Measurements from ENCODE around the gene SMAD7.

- no peak for TF ChIP-seq CTCF (conservative IDR thresholded peaks at IDR 0.05; ENCODE audit: low read depth in 2 of 2)
- TF ChIP-seq POLR2AphosphoS5 (IDR thresholded peaks at IDR 0.05; ENCODE audit: low read depth) = no peak
- TF ChIP-seq EZH2 (IDR thresholded peaks at IDR 0.05; ENCODE audit: low read depth, unreplicated experiment) = no peak
- TF ChIP-seq REST (IDR thresholded peaks at IDR 0.05; ENCODE audit: unreplicated experiment) = no peak
- no peak for TF ChIP-seq JUNB (IDR thresholded peaks at IDR 0.05; ENCODE audit: unreplicated experiment)
- TF ChIP-seq CREB1 (CRISPR knock-in tag; IDR thresholded peaks at IDR 0.05; ENCODE audit: low read depth) = no peak
- TF ChIP-seq EZH2phosphoT487 (IDR thresholded peaks at IDR 0.05; ENCODE audit: unreplicated experiment) = no peak
- TF ChIP-seq NANOG (IDR thresholded peaks at IDR 0.05; ENCODE audit: borderline replicate concordance) = no peak
- TF ChIP-seq ETS1 (IDR thresholded peaks at IDR 0.05) = no peak
- no peak for TF ChIP-seq STAT1 (IDR thresholded peaks at IDR 0.05; ENCODE audit: unreplicated experiment)
Measured at GRCh38 chr18:48954886-48955819, 4.4 kb upstream of the SMAD7 start.
